AG04450 (cell line): Measurements from ENCODE around the gene CIT. TPM values are rescaled to one million over a fixed set of nuclear protein-coding genes. Genes with fewer than 3 reads are reported as not detected.
"Not testable (repeated sequence)": the region's sequence is repeated elsewhere in the genome, so short reads cannot be mapped to it uniquely, and the experiment has no call there.

Source experiments
- CTCF ChIA-PET: fragments of 300-600, 350-600 bp; formaldehyde crosslinking; extraction: SDS; loops from one replicate; lab custom pipeline; 2022; ENCODE audit warnings: antibody characterized with exemption, inconsistent platforms; lab: Charles Lee
- POLR2A ChIA-PET: fragments of 350-600 bp; formaldehyde crosslinking; extraction: SDS; loops from one replicate; lab custom pipeline; 2021; ENCODE audit warnings: antibody characterized with exemption, inconsistent platforms; lab: Yijun Ruan, JAX
- DNase-seq: peaks from one replicate; pipeline ENCODE4 v3.0.0-alpha.2; 2011; ENCODE audit warnings: low read depth, low spot score
- H3K27ac ChIP-seq: one replicate; pipeline ENCODE4 v1.5.1; 2012; ENCODE audit warnings: low read depth, low read length, control low read depth
- H3K27me3 ChIP-seq: one replicate; pipeline ENCODE4 v1.6.0; 2012; ENCODE audit warnings: low read length; ENCODE audit not compliant: control insufficient read depth, insufficient read depth
- H3K4me3 ChIP-seq: 2 replicates; pipeline ENCODE4 v1.5.1; 2011; ENCODE audit warnings: mild to moderate bottlenecking, low read depth, low read length, control low read depth
- H3K9me3 ChIP-seq: 2 replicates; pipeline ENCODE4 v1.5.1; 2012; ENCODE audit warnings: low read length; ENCODE audit not compliant: control insufficient read depth, insufficient read depth
- polyA plus RNA-seq: library from polyadenylated mRNA; depleted of rRNA; stranded (reverse); fragments of >200 nt; gene quantifications from 2 replicates; pipeline ENCODE4 v1.2.3, GENCODE V29; 2011
- TF ChIP-seq, protein P1 (sequence below): IDR thresholded peaks from 2 replicates; pipeline ENCODE4 v1.5.1; 2011; ENCODE audit warnings: low read depth, low read length, control low read depth, inconsistent platforms

The CIT gene
- polyA plus RNA-seq, 1 experiment: 6.0 TPM

DNA sequence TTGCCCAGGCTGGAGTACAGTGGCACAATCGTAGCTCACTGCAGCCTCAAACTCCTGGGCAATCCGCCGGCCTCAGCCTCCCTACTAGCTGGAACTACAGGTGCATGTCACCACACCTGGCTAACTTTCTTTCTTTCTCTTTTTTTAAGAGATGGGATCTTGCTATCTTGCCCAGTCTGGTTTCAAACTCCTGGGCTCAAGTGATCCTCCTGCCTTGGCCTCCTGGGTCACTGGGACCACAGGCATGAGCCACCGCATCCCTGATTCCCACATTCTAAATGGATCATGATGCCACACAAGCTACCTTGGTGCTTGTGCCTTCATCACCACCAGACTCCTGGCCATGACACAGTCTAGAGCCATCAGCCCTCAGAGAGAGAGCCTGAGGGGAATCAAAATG lies 165.4 kb downstream of the CIT start:
- Histone ChIP-seq H3K9me3 (no peaks in the 10 kb centered on the region), H3K4me3 (no peak overlapping the region), H3K27ac (no peak overlapping the region), H3K27me3 (no peaks in the 10 kb centered on the region)
- POLR2A ChIA-PET: interaction anchor here (0.6 kb wide), 1 partner anchor 77 kb away, joined by 4 read pairs; no protein-coding TSS in a partner anchor
- no peak for DNase-seq
- CTCF ChIA-PET: no interaction called here
- TF ChIP-seq, protein P1, sequence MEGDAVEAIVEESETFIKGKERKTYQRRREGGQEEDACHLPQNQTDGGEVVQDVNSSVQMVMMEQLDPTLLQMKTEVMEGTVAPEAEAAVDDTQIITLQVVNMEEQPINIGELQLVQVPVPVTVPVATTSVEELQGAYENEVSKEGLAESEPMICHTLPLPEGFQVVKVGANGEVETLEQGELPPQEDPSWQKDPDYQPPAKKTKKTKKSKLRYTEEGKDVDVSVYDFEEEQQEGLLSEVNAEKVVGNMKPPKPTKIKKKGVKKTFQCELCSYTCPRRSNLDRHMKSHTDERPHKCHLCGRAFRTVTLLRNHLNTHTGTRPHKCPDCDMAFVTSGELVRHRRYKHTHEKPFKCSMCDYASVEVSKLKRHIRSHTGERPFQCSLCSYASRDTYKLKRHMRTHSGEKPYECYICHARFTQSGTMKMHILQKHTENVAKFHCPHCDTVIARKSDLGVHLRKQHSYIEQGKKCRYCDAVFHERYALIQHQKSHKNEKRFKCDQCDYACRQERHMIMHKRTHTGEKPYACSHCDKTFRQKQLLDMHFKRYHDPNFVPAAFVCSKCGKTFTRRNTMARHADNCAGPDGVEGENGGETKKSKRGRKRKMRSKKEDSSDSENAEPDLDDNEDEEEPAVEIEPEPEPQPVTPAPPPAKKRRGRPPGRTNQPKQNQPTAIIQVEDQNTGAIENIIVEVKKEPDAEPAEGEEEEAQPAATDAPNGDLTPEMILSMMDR: no peak

DNA sequence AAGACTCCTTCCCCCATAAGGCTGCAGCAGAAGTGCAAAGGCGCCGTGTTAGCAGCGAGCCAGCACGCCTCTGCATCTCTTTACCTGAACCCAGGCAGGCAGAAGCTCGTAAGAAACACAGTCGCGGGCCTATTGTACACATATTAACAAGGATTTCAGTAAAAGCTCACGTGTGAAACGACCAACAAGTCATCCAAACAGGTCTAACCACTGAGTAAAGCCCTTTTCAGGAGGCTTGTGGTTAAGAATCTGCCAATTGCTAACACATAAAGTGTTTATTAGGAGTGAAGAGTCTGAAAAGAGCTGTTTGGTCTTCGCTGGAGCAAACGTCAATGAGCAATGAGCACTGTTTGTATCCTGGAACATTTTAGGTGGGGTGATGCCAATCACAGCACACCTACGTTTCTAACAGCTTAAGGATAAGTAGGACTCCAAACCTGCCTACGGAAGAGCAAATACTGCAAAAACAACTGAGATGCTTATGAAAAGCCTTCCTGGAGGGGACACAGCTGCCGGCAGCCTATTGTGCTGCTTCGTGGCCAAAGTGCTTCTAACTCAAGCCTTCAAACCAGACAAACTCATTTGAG lies 166.1 kb downstream of the CIT start:
- TF ChIP-seq, protein P1: no peak
- Histone ChIP-seq H3K4me3 (no peak overlapping the region), H3K27ac (no peak overlapping the region), H3K9me3 (no peaks in the 10 kb centered on the region), H3K27me3 (no peaks in the 10 kb centered on the region)
- no peak for DNase-seq
- ChIA-PET POLR2A (no interaction called here), CTCF (no interaction called here)

DNA sequence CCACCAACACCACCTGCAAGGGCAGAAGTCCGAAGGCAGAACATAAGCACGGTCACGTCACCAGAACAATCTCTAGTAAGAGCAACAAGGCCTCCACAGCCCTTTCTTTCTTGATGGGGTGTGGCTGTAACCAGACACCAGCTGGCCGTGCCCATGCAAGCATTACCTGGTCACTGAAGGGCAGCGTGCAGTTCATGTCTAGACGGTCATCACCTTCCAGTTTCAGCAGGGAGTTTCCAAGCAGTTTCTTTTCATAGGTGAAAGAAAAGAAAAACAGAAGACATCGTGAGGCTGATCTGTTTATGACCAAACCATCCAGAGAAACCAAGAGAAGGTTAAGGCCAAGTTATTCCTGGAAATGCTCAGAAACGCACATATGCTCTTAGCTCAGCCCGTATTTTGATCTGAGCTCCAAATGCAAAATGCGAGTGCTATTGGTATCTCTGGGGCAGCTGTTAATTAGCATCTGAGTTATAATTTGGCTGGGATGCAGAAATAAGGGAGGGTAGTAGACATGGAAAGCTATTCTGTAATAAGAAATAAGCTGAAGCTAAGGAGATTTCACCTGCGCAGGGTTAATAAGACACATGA lies 166.7 kb downstream of the CIT start:
- POLR2A ChIA-PET: no interaction called here
- Histone ChIP-seq H3K4me3 (no peak overlapping the region), H3K9me3 (no peaks in the 10 kb centered on the region), H3K27ac (no peak overlapping the region), H3K27me3 (no peaks in the 10 kb centered on the region)
- TF ChIP-seq, protein P1: no peak
- CTCF ChIA-PET: interaction anchor here (0.5 kb wide), 1 partner anchor 228 kb away, joined by 3 read pairs; no protein-coding TSS in a partner anchor
- no peak for DNase-seq

DNA sequence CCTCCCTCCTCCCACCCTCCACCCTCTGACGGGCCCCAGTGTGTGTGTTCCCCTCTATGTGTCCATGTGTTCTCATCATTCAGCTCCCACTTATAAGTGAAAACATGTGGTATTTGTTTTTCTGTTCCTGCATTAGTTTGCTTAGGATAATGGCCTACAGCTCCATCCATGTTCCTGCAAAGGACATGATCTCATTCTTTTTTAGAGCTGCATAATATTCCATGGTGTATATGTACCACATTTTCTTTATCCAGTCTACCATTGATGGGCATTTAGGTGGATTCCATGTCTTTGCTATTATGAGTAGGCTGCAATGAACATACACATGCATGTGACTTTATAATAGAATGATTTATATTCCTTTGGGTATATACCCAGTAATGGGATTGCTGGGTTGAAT lies 170.7 kb downstream of the CIT start:
- DNase-seq, CTCF ChIA-PET, H3K27me3 ChIP-seq, POLR2A ChIA-PET, H3K9me3 ChIP-seq, H3K4me3 ChIP-seq, H3K27ac ChIP-seq: not testable (repeated sequence)

DNA sequence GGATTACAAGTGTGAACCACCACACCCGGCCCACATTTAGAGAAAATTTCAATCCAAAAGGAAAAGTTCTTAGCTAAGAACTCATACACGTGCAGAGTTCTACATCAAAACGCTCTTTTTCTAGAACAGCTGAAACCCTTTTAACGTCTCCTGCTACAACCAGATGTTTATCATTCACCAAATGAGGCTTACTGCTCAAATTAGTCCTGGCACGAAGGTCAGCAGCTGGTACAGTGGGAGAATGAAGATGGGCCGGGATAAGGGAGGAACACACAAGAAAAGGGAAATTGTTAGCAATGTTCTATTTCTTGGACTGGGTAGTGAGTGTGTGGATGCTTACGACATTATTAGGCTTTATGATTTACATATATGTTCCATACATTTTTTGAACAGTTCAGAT lies 171.9 kb downstream of the CIT start:
- H3K9me3 ChIP-seq: no peaks in the 10 kb centered on the region
- H3K27me3 ChIP-seq: no peaks in the 10 kb centered on the region
- ChIA-PET CTCF (no interaction called here), POLR2A (no interaction called here)
- DNase-seq: no peak
- no peak overlapping the region for H3K4me3 ChIP-seq
- TF ChIP-seq, protein P1: no peak
- H3K27ac ChIP-seq: no peak overlapping the region
